IPS-18c (cell line): Measurements from ENCODE around the gene PRSS22.
A peak's percentile ranks its signal among the peaks of the same experiment; 100 is the strongest.
"Not testable (repeated sequence)": the region's sequence is repeated elsewhere in the genome, so short reads cannot be mapped to it uniquely, and the experiment has no call there.

Source experiments
- H3K4me3 ChIP-seq: 2 replicates; pipeline ENCODE4 v1.7.0; 2013; ENCODE audit warnings: low read depth, mild to moderate bottlenecking, low read length, moderate library complexity; ENCODE audit not compliant: insufficient read depth
- H3K9me3 ChIP-seq: one replicate; pipeline ENCODE4 v1.6.1; 2013; ENCODE audit warnings: mild to moderate bottlenecking, low read length, moderate library complexity; ENCODE audit not compliant: control insufficient read depth, insufficient read depth

The PRSS22 gene, protein sequence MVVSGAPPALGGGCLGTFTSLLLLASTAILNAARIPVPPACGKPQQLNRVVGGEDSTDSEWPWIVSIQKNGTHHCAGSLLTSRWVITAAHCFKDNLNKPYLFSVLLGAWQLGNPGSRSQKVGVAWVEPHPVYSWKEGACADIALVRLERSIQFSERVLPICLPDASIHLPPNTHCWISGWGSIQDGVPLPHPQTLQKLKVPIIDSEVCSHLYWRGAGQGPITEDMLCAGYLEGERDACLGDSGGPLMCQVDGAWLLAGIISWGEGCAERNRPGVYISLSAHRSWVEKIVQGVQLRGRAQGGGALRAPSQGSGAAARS

DNA sequence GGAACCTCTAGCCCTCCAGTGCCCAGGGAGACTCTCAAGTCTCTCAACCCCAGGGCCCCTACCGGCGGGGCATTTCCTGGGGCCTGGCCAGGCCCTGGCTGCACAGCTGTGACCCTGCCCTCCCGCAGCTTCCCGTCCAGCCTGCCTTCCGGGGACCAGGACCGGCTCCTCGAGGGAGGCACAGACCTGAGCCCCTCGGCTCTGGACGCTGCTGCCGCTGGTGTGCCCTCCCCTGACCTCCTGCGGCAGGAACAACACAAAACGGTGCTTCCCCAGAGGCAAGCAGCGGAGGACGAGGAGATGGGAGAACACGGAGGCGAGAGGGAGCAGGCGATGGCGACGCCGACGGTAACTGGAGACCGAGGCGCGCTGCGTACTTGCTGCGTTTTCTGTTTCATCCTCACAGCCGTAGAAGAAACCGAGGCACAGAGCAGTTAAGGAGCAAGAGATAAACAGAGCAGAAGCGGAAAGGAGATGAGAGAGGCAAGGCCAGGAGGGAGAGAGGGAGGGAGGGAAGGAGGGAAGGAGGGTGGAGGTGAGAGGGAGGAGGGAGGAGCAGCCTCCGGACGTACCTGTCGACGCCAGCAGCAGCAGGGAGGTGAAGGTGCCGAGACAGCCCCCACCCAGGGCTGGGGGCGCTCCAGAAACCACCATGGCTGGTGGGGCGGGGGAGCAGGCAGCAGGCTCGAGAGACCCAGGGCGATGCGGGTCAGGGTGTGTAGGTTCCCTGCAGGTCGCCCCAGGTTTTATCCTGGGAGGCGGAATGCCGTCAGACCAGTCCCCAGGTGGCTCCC lies at the start of gene PRSS22:
Gene PRSS22, minus strand, starts transcription at position 720 of the 794 bp plus-strand sequence. Its CDS starts 66 bp downstream, at position 654.
- Histone ChIP-seq H3K4me3 (peak within 1 kb of the TSS; percentile 38), H3K9me3 (no peaks in the 10 kb centered on the region)

DNA sequence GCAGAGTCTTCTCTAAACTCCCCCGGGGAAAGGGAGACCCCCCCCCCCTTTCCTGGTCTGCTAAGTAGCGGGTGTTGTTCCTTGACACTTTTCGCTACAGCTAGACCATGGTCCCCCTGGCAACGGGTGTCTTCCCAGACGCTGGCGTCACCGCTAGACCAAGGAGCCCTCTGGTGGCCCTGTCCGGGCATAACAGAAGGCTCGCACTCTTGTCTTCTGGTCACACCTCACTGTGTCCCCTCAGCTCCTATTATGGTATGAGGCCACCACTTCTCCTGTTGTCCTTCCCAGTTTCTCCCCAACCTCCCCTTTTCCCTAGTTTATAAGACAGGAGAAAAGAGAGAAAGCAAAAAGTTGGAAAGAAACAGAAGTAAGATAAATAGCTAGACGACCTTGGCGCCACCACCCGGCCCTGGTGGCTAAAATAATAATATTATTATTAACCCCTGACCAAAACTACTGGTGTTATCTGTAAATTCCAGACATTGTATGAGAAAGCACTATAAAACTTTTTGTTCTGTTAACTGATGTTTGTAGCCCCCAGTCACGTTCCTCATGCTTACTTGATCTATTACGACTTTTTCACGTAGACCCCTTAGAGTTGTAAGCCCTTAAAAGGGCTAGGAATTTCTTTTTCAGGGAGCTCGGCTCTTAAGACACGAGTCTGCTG lies 49.2 kb upstream of the PRSS22 start:
- H3K4me3 ChIP-seq, H3K9me3 ChIP-seq: not testable (repeated sequence)

DNA sequence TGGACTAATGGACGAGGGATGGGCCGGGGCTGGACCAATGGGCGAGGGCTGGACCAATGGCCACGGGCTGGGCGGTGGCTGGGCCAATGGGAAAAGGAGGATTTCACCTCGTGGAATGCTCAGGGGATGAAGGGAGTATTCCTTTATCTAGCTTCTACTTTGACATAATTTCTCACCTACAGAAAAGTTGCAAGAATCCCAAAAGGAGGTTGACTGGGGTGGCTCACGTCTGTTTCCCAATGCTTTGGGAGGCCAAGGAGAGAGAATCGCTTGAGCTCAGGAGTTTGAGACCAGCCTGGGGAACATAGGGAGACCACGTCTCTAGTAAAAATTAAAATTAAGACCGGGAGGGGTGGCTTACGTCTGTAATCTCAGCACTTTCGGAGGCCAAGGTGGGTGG lies 48.0 kb upstream of the PRSS22 start:
- Histone ChIP-seq H3K9me3 (no peaks in the 10 kb centered on the region), H3K4me3 (no peak overlapping the region)

DNA sequence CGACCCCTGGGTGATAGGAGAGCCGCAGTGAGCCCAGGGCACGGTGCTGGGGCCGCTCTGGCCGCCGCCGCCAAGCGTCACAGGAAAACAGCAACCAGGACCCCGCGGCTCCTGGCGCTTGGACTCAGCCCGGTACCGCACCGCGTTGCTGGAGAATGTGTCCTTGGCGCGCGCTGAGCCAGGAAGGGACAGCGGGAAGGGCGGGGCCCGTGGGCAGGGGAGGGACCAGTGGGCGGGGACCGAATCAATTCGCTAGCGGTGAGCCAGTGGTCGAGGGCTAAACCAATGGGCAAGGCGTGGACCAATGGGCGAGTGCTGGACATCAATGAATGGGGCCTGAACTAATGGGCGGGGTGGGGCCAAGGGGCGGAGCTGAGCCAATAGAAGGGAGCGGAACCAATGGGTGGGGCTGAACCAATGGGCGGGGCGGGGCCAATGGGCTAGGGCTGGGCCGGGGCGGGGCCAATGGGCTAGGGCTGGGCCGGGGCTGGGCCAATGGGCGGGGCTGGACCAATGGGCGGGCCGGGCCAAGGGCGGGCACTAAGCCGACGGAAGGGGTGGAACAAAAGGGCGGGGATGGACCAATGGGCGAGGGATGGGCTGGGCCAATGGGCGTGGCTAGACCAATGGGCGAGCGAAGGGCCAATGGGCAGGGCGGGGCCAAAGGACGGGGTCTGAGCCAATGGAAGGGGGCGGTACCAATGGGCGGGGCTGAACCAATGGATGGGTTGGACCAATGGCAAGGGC lies 47.4 kb upstream of the PRSS22 start:
- Histone ChIP-seq H3K4me3 (peak overlapping the region; percentile 65), H3K9me3 (no peaks in the 10 kb centered on the region)

DNA sequence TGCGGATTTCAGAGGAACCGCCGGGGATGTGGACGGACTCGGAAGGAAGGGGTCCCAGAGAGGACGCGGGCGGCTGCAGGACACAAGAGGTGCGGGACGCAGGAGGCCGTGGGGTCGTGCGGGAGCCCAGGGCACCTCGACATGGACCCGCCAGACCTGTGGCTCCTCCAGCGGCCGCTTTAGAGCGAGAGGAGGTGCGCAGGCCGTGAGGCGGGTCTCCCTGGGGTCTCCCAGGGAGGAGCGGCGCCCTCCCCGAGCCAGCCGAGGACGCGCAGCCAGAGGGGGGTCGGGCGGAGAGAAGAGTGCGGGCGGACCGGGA lies 46.9 kb upstream of the PRSS22 start:
- H3K4me3 ChIP-seq, result peak overlapping the region; percentile 65
- no peaks in the 10 kb centered on the region for H3K9me3 ChIP-seq

DNA sequence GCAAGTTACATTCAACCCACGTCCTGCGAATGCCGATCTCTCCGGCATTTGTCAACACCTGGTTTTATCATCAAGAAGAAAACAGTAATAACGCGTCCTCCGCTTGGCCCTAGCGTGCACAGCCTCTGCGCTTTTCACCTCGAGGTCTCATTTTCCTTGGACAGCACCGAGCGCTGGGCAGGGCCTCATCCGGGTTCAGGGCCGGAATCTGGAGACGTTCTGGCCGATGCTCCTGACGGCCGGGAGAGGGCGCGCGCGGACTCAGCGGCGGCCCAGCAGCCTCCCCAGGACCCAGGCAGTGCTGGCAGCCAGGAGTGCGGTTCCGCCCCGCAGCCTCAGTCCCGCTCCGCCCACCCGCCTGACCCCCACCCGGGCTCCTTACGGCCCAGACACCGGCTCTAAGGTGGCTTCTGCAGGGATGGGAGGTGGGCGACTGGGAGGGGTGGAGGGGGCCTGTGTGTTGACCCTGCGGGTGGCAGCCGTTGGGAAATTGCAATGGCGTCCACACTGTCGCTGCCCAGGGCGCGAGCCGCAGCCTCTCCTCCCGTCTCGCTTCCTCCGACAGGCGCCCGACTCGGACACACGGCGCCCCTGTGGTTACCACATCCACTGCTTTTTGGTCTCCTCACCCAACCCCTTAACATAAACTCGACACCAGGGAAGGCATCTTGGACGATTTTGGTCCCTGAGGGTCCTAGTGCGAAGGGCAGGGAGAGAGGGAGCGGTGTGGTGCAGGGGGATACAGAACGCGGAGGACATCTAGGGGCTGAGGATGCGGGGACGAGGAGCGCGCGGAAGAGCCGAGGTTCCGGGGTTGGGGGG lies 46.3 kb upstream of the PRSS22 start:
- H3K4me3 ChIP-seq, result peak overlapping the region; percentile 65
- no peaks in the 10 kb centered on the region for H3K9me3 ChIP-seq

DNA sequence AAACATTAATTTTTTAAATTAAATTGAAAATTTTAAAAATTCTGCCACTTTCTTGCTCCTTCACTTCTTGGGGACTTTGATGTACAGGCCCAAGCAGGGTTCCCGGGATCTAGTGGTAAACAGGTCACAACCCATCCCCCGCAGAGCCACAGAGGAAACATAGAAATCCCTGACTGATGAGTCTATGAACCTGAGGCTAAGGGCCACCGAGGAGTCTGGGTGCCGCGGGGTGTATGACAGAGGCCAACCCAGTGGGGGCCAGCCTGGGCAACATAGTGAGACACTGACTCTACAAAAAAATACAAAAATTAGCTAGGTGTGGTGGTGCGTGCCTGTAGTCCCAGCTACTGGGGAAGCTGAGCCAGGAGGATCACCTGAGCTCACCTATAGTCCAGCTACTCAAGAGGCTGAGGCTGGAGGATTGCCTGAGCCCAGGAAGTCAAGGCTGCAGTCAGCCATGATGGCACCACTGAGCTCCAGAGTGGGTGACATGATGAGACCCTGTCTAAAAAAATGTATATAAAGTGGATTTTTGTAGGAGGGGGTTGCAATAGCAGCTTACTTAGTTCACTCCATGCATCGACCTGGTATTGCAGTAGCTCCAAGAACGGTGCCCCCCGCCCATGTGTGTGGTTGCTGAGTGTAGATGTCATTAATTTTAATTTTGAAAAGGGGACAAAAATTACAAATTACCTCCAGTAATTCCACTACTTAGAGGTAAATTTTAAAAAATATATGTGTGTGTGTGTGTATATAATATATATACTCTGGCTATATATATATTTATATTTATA lies 44.6 kb upstream of the PRSS22 start:
- H3K9me3 ChIP-seq, result no peaks in the 10 kb centered on the region
- H3K4me3 ChIP-seq, result no peak overlapping the region

DNA sequence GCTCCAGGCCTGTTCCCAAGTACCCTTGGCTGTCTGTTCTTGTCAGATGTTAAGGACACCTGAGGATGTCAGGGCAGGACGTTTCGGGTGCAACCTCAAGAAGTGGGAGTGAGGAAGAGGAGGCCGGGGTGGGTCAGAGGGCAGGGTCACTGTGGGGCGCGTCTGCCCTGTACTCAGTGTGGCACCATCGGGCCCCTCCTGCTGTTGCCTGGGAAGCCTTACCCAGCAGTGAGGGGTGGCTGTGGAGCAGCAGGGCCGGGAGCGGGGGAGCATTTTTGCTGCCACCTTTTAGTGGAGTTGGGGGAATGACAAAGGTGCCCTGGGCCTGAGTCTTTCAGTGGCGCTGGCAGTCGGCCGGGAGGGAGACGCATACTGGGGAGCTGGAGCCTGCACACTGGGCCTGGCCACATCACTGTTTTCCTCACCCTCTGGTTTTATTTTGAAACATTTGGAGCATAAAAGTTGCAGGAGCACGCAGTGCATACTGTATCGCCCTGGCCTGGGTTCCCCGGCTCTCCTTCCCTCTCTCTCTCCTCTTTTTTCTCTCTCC lies 42.6 kb upstream of the PRSS22 start:
- no peak overlapping the region for H3K4me3 ChIP-seq
- no peaks in the 10 kb centered on the region for H3K9me3 ChIP-seq

DNA sequence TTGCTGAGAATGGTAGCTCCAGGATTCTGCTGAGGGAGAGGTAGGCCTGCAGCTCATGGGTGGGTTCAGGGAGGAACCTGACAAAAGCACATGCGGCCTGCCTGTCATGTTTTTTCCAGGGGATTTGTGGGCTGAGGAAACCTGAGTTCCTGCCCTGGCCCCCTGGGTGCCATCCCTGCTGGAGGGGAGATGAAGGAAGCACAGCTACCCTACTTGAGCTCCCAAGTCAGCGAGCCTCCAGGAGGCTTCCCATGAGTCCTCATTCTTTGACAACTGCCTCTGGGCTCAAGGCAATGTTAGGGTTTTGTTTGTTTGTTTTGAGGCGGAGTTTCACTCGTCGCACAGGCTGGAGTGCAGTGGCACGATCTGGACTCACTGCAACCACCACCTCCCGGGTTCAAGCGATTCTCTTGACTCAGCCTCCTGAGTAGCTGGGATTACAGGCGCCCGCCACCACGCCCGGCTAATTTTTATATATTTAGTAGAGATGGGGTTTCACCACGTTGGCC lies 41.6 kb upstream of the PRSS22 start:
- H3K9me3 ChIP-seq, result no peaks in the 10 kb centered on the region
- no peak overlapping the region for H3K4me3 ChIP-seq

DNA sequence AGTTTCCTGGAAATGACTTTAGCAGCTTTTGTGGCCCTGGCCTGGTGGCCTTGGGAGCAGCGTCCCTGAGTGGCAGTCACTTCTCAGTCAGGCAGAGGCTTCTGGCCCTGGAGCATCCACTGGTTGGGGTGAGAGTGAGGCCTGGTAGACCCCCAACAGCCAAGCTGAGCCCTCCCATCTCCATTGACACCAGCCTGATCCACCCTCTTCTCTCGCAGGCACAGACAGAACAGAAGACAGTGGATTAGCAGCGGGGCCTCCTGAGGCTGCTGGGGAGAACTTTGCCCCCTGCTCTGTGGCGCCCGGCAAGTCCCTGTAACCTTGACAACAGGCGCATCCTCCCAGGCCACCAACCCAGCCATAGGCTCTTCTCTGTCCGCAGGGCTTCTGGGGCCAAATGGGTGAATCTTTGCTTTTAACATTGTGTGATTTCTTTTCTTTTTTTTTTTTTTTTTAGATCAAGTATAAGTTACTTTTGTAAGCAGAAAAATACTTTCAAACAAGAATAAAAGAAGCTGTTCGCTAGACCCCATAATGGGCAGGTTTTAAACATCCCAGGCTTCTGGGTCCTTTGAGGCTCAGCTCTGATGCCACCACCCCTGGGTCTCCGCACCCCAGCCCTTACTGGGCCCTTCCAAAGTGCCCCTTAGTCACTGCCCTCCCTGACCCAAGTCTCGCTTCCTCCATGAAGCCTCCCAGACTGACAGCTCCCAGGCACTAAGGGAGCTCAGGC lies 41.0 kb upstream of the PRSS22 start:
- no peaks in the 10 kb centered on the region for H3K9me3 ChIP-seq
- H3K4me3 ChIP-seq, result no peak overlapping the region

DNA sequence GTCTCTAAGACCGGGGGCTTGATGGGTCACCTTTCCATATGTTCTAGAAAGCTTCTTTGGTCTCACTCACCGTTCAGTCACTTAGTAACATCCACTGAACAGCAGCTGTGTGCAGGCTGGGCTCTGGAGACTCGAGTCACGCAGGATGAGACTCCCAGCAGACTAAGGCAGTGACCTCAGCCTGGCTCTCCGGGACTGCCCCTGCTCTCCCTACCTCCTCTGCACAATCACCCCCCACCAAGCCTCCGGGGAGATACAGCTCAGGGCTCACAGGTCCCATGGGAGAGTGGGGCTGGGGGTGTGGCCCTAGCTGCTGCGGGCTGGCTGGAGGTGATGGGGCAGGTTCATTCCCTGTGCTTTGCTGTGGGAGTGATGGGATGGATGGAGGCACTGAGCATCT lies 39.1 kb upstream of the PRSS22 start:
- no peaks in the 10 kb centered on the region for H3K9me3 ChIP-seq
- no peak overlapping the region for H3K4me3 ChIP-seq

DNA sequence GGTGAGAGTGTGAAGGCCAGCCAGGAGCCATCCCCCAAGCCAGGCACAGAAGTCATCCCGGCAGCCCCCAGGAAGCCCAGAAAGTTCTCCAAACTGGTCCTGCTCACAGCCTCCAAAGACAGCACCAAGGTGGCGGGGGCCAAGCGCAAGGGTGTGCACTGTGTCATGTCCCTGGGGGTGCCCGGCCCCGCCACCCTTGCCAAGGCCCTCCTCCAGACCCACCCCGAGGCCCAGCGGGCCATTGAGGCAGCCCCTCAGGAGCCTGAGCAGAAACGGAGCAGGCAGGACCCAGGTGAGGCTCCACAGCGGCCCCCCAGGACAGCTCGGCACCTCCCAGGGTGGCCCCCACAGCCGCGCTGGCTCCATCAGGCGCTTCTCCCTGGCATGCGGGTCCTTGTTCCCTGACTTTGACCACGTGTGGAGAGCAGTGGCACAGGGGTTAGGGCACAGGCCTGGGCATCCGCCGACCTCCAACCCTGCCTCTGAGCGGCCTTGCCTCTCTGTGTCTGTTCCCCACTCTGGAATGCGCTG lies 38.6 kb upstream of the PRSS22 start:
- H3K4me3 ChIP-seq, result no peak overlapping the region

DNA sequence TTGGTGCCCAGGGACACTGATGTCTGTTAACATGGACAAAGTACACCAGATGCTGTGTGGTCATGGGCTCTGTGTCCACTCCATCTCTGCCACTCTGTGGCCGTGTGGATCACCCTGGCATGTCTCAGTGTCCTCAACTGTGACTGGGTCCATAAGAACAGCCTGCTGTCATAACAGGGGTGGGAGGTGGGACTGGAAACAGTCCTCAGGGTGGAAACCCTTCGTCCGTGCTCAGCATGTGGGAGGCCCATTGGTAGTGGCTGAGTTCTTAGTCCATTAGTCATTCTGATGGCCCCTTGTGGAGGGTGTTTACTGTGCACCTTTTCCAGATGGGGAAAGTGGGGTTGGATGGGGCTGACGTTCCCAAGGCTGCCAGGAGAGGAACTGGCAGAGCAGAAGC lies 37.8 kb upstream of the PRSS22 start:
- Histone ChIP-seq H3K9me3 (no peaks in the 10 kb centered on the region), H3K4me3 (no peak overlapping the region)

More for the DNA sequence above, 38.6 kb upstream of the PRSS22 start:
- no peaks in the 10 kb centered on the region for H3K9me3 ChIP-seq

DNA sequence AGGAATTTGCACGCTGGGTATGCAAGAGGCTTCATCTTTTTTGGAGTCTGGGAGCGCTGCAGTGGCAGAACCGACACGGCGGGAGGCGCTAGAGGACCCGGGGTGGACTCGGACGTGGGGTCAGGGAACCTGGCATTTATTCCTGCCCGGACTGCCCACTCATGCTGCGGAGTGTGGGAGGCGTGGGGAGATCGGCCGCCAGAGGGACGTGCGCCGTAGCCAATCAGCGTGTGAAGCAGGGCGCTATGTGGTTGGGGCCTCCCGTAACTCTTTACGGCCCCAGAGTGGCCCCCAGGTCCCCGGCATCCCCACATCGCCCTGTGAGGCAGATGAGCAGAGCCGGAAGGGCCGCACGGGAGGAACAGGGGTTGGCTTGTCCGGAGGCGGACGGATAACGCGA lies 36.3 kb upstream of the PRSS22 start:
- Histone ChIP-seq H3K9me3 (no peaks in the 10 kb centered on the region), H3K4me3 (no peak overlapping the region)

DNA sequence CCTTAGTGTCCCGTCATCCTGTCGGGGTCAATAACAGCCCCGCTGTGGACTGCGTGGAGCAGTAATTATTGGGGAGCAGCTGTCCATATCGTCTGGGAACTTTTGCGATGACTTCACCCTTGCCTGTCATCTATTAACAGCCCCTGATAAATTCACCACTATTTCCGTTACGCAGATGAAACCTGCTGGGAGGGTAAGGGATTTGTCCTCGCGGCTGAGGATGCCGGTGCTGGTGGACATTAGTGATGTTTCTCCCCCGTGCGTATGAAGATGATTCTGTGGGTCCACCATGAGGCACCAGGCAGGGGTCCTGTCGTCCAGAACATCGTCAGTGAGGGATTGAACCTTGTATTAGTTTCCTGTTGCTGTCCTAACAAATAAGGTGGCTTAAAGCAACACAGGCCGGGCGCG lies 26.1 kb upstream of the PRSS22 start:
- peak overlapping the region; percentile 89 for H3K4me3 ChIP-seq

More for the DNA sequence above, 26.1 kb upstream of the PRSS22 start:
- H3K9me3 ChIP-seq, result peaks cover 11% of the 10 kb centered on the region
